MG63 (cell line): ENCODE results near the gene CDH4. TPM values are rescaled to one million over a fixed set of nuclear protein-coding genes. Genes with fewer than 3 reads are reported as not detected.

ENCODE experiments used
- DNase-seq: peaks from one replicate; pipeline ENCODE4 v3.0.0-alpha.2; 2020
- H3K27me3 ChIP-seq: fragments of 250-450 bp; sonication (Bioruptor Pico); 2 replicates; pipeline ENCODE4 v1.5.1; 2020; ENCODE audit warnings: mild to moderate bottlenecking, moderate library complexity
- H3K36me3 ChIP-seq: fragments of 250-450 bp; sonication (Bioruptor Pico); 2 replicates; pipeline ENCODE4 v1.5.1; 2020; ENCODE audit warnings: mild to moderate bottlenecking, moderate library complexity
- H3K4me3 ChIP-seq: fragments of 250-450 bp; sonication (Bioruptor Pico); 2 replicates; pipeline ENCODE4 v1.5.1; 2020; ENCODE audit warnings: mild to moderate bottlenecking, moderate library complexity
- H3K9me3 ChIP-seq: fragments of 250-450 bp; sonication (Bioruptor Pico); 2 replicates; pipeline ENCODE4 v1.5.1; 2020; ENCODE audit warnings: mild to moderate bottlenecking, moderate library complexity
- total RNA-seq: library from RNA; depleted of rRNA; stranded (reverse); fragments of >200 nt; shearing (Covaris generic); gene quantifications from 2 replicates; pipeline ENCODE4 v1.2.3, GENCODE V29; 2014; ENCODE audit warnings: low replicate concordance

The CDH4 gene
- total RNA-seq, 1 experiment from 2014 or later, result not detected

DNA sequence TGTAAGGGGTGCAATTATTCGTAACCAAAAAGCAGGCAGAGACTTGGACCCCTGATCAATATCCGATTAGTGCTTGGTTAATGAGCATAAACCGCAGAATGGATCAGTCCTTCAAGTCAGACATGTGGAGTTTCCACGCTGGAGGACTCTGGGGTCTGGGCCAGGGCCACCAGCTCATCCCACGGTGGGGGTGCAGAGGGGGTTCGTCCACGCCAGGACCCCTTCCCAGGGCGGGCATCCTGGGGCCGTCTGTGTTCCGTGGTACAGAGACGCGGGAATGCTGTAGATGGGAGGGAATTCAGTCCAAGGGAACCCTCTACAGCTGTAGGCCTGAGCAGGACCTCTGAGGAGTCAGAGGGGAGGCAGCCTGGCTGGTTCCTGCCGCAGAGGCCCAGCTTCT is 615.9 kb downstream of the CDH4 start:
- Histone ChIP-seq H3K36me3 (no peaks in the 10 kb centered on the region), H3K4me3 (no peak overlapping the region), H3K9me3 (0 out of 2 replicates have a peak, but pooled peaks cover 3% of the 10 kb centered on the region), H3K27me3 (no peaks in the 10 kb centered on the region)
- DNase-seq, result no peak

GRCh38 chr20:61868466-61869090 is 616.5 kb downstream of the CDH4 start:
- Histone ChIP-seq H3K36me3 (no peaks in the 10 kb centered on the region), H3K4me3 (no peak overlapping the region), H3K27me3 (no peaks in the 10 kb centered on the region), H3K9me3 (0 out of 2 replicates have a peak, but pooled peaks cover 3% of the 10 kb centered on the region)
- no peak for DNase-seq

- Histone ChIP-seq H3K36me3 (no peaks in the 10 kb centered on the region), H3K9me3 (0 out of 2 replicates have a peak, but pooled peaks cover 3% of the 10 kb centered on the region), H3K27me3 (no peaks in the 10 kb centered on the region), H3K4me3 (no peak overlapping the region)
- no peak for DNase-seq
These were observed 617.9 kb downstream of the CDH4 start for GRCh38 chr20:61869750-61870507.

- H3K4me3 ChIP-seq, result no peak overlapping the region
- H3K27me3 ChIP-seq, result no peaks in the 10 kb centered on the region
- DNase-seq, result no peak
- H3K9me3 ChIP-seq, result 0 out of 2 replicates have a peak, but pooled peaks cover 3% of the 10 kb centered on the region
- no peaks in the 10 kb centered on the region for H3K36me3 ChIP-seq
These were observed 619.1 kb downstream of the CDH4 start for GRCh38 chr20:61871160-61871559.

DNA sequence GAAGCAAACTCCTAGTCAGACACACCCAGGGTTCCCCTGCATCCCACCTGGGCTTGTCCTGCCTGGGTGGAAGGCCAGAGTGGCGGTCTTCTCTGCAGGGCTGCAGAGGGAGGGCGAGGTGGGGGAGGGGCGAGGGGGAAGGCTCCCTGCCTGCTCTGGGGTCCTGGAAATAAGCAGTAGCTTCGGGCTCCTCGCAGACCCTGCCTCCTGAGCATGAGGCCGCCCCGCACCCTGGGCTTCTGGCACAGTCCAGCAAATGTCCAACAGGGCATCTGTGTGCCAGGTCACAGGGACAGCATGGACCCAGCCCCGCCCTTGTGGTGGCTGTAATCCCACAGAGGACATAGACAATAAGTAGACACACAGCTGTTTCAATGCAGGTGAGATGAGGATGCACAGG is 619.9 kb downstream of the CDH4 start:
- H3K4me3 ChIP-seq, result no peak overlapping the region

DNA sequence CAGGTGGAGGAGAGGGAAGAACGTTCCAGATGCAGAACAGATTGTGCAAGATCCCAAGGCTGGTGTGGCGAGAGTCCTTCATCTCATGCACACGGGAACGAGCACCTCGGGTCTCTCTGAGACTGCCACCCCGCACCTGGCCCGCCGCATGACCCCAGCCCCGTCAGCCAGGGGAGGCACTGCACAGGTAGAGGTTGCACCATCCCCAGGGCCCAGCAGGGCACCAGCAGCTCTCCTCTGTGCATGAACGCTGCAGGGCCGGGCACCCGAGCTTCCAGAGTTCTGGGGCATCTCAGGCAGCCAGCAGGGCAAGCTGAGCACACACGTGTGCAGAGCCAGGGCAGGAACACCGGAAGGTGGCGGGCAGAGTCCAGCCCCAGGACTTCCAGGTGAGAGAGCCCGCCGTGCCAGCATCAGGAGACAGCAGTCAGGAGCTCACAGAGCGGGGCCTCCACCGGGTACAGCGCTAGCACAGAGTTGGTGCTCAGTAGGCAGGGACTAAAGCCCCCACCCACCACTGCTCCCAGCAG is 620.4 kb downstream of the CDH4 start:
- Histone ChIP-seq H3K9me3 (0 out of 2 replicates have a peak, but pooled peaks cover 3% of the 10 kb centered on the region), H3K27me3 (no peaks in the 10 kb centered on the region), H3K4me3 (no peak overlapping the region), H3K36me3 (no peaks in the 10 kb centered on the region)
- no peak for DNase-seq

More for the DNA sequence above, 619.9 kb downstream of the CDH4 start:
- Histone ChIP-seq H3K27me3 (no peaks in the 10 kb centered on the region), H3K9me3 (0 out of 2 replicates have a peak, but pooled peaks cover 3% of the 10 kb centered on the region), H3K36me3 (no peaks in the 10 kb centered on the region)
- no peak for DNase-seq

- H3K36me3 ChIP-seq, result no peaks in the 10 kb centered on the region
- H3K27me3 ChIP-seq, result no peaks in the 10 kb centered on the region
- no peak for DNase-seq
- 0 out of 2 replicates have a peak, but pooled peaks cover 3% of the 10 kb centered on the region for H3K9me3 ChIP-seq
- H3K4me3 ChIP-seq, result no peak overlapping the region
These were observed 621.8 kb downstream of the CDH4 start for GRCh38 chr20:61873651-61874420.

GRCh38 chr20:61874421-61875068 is 622.5 kb downstream of the CDH4 start:
- peak; percentile 51 for DNase-seq
- no peaks in the 10 kb centered on the region for H3K36me3 ChIP-seq
- no peaks in the 10 kb centered on the region for H3K27me3 ChIP-seq
- H3K9me3 ChIP-seq, result 0 out of 2 replicates have a peak, but pooled peaks cover 3% of the 10 kb centered on the region
- H3K4me3 ChIP-seq, result no peak overlapping the region

GRCh38 chr20:61875221-61875885 is 623.3 kb downstream of the CDH4 start:
- no peaks in the 10 kb centered on the region for H3K36me3 ChIP-seq
- H3K27me3 ChIP-seq, result no peaks in the 10 kb centered on the region
- no peak overlapping the region for H3K4me3 ChIP-seq
- 0 out of 2 replicates have a peak, but pooled peaks cover 3% of the 10 kb centered on the region for H3K9me3 ChIP-seq
- no peak for DNase-seq

- no peak for DNase-seq
- Histone ChIP-seq H3K27me3 (no peaks in the 10 kb centered on the region), H3K4me3 (no peak overlapping the region), H3K36me3 (no peaks in the 10 kb centered on the region), H3K9me3 (0 out of 2 replicates have a peak, but pooled peaks cover 3% of the 10 kb centered on the region)
These were observed 623.9 kb downstream of the CDH4 start for GRCh38 chr20:61875996-61876395.

- Histone ChIP-seq H3K4me3 (no peak overlapping the region), H3K27me3 (no peaks in the 10 kb centered on the region; the same call in 1 of the 2 replicates), H3K9me3 (no peaks in the 10 kb centered on the region), H3K36me3 (no peaks in the 10 kb centered on the region)
- DNase-seq, result no peak
These were observed 625.1 kb downstream of the CDH4 start for GRCh38 chr20:61876952-61877728.

- H3K27me3 ChIP-seq, result no peaks in the 10 kb centered on the region; the same call in 1 of the 2 replicates
- no peak for DNase-seq
- H3K4me3 ChIP-seq, result no peak overlapping the region
- H3K9me3 ChIP-seq, result no peaks in the 10 kb centered on the region
- H3K36me3 ChIP-seq, result no peaks in the 10 kb centered on the region
These were observed 625.9 kb downstream of the CDH4 start for GRCh38 chr20:61877776-61878477.

GRCh38 chr20:61878478-61879302 is 626.6 kb downstream of the CDH4 start:
- Histone ChIP-seq H3K9me3 (no peaks in the 10 kb centered on the region), H3K27me3 (no peaks in the 10 kb centered on the region; the same call in 1 of the 2 replicates), H3K36me3 (no peaks in the 10 kb centered on the region), H3K4me3 (no peak overlapping the region)
- no peak for DNase-seq

GRCh38 chr20:61879303-61879620 is 627.2 kb downstream of the CDH4 start:
- Histone ChIP-seq H3K27me3 (no peaks in the 10 kb centered on the region; the same call in 1 of the 2 replicates), H3K9me3 (no peaks in the 10 kb centered on the region), H3K4me3 (no peak overlapping the region), H3K36me3 (no peaks in the 10 kb centered on the region)
- DNase-seq, result no peak
